Skeletal muscle tissue (tissue), 4 donors: Measurements from ENCODE around the gene MYO7B. TPM values are rescaled to one million over a fixed set of nuclear protein-coding genes. Genes with fewer than 3 reads are reported as not detected.

Source experiments
- H3K27ac ChIP-seq: one replicate; pipeline ENCODE4 v1.7.0; 2013; ENCODE audit warnings: mild to moderate bottlenecking, low read depth, low read length, inconsistent platforms
- H3K27me3 ChIP-seq, 3 donors: one replicate each; pipeline ENCODE4 v1.7.0; 2013; ENCODE audit warnings: low read length in 3 of 3; ENCODE audit not compliant: control insufficient read depth in 3 of 3, insufficient read depth in 3 of 3
- H3K36me3 ChIP-seq, 3 donors: one replicate each; pipeline ENCODE4 v1.7.0; 2013; ENCODE audit warnings: low read length in 3 of 3; ENCODE audit not compliant: control insufficient read depth in 3 of 3, insufficient read depth in 3 of 3
- H3K4me1 ChIP-seq, 3 donors: one replicate each; pipeline ENCODE4 v1.7.0; 2013; ENCODE audit warnings: low read length in 3 of 3, mild to moderate bottlenecking in 3 of 3; ENCODE audit not compliant: control insufficient read depth in 3 of 3, insufficient read depth in 3 of 3
- H3K4me3 ChIP-seq, 3 donors: one replicate each; pipeline ENCODE4 v1.7.0; 2013; ENCODE audit warnings: low read length in 3 of 3
- H3K9ac ChIP-seq, 3 donors: one replicate each; pipeline ENCODE4 v1.7.0; 2013; ENCODE audit warnings: low read length in 3 of 3, mild to moderate bottlenecking in 3 of 3, moderate library complexity in 2 of 3, low read depth in 1 of 3
- H3K9me3 ChIP-seq, 3 donors: one replicate each; pipeline ENCODE4 v1.7.0; 2013; ENCODE audit warnings: low read length in 3 of 3; ENCODE audit not compliant: control insufficient read depth in 3 of 3
- total RNA-seq: library from RNA; depleted of rRNA; stranded (reverse); fragments of >200 nt; gene quantifications from one replicate; pipeline ENCODE4 v1.2.3, GENCODE V29; 2014
- donor health status: Osteomylitis.

The MYO7B gene
- total RNA-seq, 1 donor from 2014 or later = 1.0 TPM

DNA sequence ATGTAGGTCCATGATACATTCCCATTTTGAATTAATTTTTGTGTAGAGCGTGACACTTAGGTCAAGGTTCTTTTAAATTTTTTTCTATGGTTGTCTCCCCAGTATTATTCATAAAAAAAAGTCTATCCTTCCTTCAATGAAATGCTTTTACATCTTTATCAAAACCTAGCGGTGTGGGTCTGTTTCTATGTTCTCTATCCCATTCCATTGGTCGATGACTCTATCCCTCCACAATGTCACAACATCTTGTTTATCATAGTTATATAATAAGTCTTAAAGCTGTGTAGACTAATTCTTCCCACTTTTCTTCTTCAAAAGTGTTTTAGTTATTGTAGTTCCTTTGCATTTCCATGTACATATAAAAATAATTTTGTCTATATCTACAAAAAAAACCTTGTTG is 63.2 kb downstream of the MYO7B start:
- Histone ChIP-seq H3K4me3 (no peak overlapping the region), H3K9ac (no peak overlapping the region), H3K36me3 (no peaks in the 10 kb centered on the region), H3K27me3 (no peaks in the 10 kb centered on the region), H3K27ac (no peak overlapping the region), H3K9me3 (peaks cover 0 to 2% (median 0%) of the 10 kb centered on the region in 3 donors), H3K4me1 (no peaks in the 10 kb centered on the region)

DNA sequence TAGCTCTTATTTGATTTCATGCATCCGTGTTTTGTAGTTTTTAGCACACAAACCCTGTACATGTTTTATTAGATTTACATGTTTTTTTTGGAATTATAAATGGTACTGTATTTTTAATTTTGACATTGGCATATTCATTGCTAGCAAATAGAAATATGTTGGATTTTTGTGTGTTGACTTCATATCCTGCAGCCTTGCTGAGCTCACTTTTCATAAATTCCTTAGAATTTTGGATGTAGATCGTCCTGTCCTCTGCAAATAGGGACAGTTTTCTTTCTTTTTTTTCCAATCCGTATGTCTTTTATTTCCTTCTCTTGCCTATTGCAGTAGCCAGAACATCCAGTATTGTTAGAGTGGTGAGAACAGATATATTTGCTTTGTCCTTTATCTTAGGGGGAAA is 63.7 kb downstream of the MYO7B start:
- Histone ChIP-seq H3K4me1 (no peaks in the 10 kb centered on the region), H3K9me3 (peaks cover 0 to 2% (median 0%) of the 10 kb centered on the region in 3 donors), H3K9ac (no peak overlapping the region), H3K4me3 (no peak overlapping the region), H3K27me3 (no peaks in the 10 kb centered on the region), H3K36me3 (no peaks in the 10 kb centered on the region), H3K27ac (no peak overlapping the region)

DNA sequence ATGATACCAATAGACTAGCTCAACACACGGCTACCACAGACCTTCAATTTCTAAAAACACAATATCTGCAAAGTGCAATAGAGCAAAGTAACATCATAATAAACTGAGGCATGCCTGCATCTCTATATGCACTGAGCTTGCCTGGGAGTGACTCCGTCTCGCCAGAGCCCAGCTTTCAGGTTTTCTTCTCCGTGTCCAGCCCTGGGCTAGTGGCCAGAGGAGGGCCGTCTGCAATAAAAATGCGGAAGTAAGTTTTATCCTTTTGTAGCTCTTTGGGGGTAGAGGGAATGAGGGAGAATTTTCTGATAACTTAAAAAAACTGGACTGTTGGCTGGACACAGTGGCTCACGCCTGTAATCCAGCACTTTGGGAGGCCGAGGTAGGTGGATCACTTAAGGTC is 69.5 kb downstream of the MYO7B start:
- Histone ChIP-seq H3K27me3 (peaks cover 0 to 3% (median 0%) of the 10 kb centered on the region in 3 donors), H3K9me3 (peaks cover 0 to 2% (median 0%) of the 10 kb centered on the region in 3 donors), H3K4me1 (no peaks in the 10 kb centered on the region), H3K9ac (no peak overlapping the region), H3K36me3 (no peaks in the 10 kb centered on the region), H3K27ac (no peak overlapping the region), H3K4me3 (no peak overlapping the region)

DNA sequence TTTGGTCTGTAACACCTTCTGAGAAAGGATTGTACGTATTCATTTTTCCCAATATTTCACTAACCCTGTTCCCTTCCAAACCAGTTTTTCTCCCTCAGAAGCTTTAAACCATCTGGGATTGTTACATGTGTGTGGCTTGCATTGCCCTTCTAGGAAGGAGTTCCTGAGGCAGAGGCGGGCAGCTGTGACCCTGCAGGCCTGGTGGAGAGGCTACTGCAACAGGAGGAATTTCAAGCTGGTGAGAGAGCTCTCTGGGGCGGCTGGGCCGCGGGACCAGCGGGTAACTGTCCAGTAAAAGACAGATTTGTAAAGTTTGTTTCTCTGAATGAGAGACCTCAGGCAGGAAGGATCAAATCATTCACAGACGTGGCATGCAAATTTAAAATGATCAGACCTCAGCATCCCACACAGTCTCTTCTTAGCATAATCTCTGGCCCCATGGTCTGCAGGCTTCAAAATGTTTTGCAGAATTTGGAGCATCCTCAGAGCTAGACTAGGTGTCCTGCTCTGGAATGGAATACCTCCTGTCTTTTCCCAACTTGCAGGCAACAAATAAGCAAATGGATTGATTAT is 70.3 kb downstream of the MYO7B start:
- Histone ChIP-seq H3K4me3 (no peak overlapping the region), H3K36me3 (no peaks in the 10 kb centered on the region), H3K27ac (no peak overlapping the region), H3K4me1 (no peaks in the 10 kb centered on the region), H3K9me3 (peaks cover 0 to 2% (median under 1%) of the 10 kb centered on the region in 3 donors), H3K27me3 (peaks cover 0 to 3% (median 0%) of the 10 kb centered on the region in 3 donors), H3K9ac (no peak overlapping the region)

DNA sequence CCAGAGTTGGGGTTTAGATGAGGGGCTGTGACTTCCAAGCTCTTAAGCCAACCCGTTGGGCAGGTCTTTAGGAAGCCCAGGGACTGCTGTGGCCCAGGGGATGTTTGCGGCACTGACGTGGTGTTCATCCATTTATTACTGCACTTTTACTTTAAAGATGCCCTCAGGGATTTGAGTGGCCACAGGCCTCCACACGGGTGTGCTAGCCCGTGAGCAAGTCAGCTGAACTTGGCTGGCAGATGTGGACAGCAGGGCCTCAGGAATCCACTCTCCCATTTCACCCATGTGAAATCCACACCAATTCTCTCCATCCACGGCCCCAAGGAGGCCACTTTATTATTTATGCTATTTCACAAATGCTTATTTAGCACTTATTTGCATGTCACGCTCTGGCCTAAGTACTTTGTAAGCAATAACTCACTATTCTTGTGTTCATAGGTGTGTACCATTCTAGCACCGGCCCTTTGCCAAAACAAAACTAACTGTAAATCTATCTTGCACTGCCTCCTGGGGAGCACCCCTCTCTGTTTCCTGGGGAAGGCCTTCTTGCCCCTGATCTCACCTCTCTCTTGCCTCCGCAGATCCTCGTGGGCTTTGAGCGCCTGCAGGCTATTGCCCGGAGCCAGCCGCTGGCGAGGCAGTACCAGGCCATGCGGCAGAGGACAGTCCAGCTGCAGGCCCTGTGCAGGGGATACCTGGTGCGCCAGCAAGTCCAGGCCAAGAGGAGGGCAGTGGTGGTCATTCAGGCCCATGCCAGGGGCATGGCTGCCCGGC is 71.3 kb downstream of the MYO7B start:
- Histone ChIP-seq H3K9me3 (peaks cover 0 to 5% (median 5%) of the 10 kb centered on the region in 3 donors), H3K4me1 (no peaks in the 10 kb centered on the region), H3K36me3 (no peaks in the 10 kb centered on the region), H3K27ac (no peak overlapping the region), H3K9ac (no peak overlapping the region), H3K27me3 (peaks cover 0 to 3% (median 0%) of the 10 kb centered on the region in 3 donors), H3K4me3 (no peak overlapping the region)

DNA sequence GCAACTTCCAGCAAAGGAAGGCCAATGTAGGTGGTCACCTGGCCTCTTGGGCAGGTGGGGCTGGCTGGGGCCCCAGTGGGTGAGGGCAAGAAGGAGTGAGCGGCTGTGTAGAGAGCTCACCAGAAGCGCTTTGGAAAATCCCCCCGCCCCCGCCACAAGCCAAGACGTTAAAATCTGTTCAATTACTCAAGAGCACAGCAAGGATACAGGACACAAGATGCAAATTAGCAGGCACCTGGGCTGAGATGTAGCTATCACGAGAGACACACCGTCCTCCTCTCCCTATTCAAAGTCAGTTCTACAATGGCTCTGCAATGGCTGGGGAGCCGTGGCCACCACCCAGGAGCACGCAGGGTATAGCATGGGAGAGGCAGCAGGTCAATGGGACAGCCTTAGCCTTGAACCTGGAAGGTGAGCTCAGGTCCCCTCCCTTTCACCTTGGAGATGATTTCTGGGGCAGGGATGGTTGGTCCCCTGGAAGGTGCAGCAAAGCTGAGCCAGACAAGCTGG is 72.0 kb downstream of the MYO7B start:
- H3K27ac ChIP-seq = no peak overlapping the region
- no peak overlapping the region for H3K9ac ChIP-seq
- peaks cover 0 to 10% (median 5%) of the 10 kb centered on the region in 3 donors for H3K9me3 ChIP-seq
- no peaks in the 10 kb centered on the region for H3K4me1 ChIP-seq
- H3K36me3 ChIP-seq = no peaks in the 10 kb centered on the region
- H3K4me3 ChIP-seq = no peak overlapping the region
- H3K27me3 ChIP-seq = peaks cover 0 to 3% (median 0%) of the 10 kb centered on the region in 3 donors

DNA sequence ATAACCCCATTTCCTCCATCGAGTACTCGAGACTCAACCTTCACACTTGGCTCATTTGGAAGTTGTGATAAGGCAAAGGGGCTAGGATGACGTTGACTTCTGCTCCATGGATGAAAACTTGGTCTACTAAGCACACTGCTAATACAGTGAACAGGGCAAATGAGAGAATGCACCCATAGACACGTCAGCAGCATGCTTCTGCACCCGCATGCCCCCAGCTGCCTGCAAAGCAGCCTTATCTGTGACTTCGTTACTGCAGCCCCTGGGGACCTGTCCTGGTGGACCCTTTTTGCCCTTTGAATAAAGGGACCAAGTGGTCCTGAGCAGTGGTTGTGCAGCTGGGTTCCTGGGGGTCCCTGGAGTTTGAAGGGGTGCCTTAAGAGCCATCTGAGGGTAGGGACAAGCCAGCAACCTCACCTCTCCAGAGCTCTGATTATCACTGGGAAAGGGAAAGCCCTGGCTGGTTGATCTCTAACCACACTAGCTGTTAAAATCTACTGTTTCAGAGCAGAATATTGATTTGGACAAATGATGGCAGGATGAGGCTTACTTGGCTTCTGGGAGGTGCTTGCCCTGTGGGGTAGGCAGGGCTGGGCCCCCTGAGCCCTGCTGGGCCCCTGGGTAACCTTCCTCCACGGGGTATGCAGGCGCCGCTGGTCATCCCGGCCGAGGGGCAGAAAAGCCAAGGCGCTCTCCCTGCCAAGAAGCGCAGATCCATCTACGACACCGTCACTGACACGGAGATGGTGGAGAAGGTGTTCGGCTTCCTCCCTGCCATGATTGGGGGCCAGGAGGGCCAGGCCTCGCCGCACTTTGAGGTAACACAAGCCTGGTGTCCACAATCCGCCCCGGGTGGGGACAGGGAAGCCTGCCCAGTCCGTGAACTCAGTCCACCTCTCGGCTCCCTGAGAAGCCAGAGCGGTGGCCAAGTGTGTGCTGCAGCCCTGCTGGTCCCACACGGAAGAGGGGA is 72.9 kb downstream of the MYO7B start:
- H3K4me1 ChIP-seq = no peaks in the 10 kb centered on the region
- H3K27me3 ChIP-seq = peaks cover 0 to 3% (median 0%) of the 10 kb centered on the region in 3 donors
- no peak overlapping the region for H3K9ac ChIP-seq
- no peaks in the 10 kb centered on the region for H3K36me3 ChIP-seq
- H3K4me3 ChIP-seq = no peak overlapping the region
- H3K9me3 ChIP-seq = peaks cover under 1 to 12% (median 5%) of the 10 kb centered on the region in 3 donors
- H3K27ac ChIP-seq = no peak overlapping the region

DNA sequence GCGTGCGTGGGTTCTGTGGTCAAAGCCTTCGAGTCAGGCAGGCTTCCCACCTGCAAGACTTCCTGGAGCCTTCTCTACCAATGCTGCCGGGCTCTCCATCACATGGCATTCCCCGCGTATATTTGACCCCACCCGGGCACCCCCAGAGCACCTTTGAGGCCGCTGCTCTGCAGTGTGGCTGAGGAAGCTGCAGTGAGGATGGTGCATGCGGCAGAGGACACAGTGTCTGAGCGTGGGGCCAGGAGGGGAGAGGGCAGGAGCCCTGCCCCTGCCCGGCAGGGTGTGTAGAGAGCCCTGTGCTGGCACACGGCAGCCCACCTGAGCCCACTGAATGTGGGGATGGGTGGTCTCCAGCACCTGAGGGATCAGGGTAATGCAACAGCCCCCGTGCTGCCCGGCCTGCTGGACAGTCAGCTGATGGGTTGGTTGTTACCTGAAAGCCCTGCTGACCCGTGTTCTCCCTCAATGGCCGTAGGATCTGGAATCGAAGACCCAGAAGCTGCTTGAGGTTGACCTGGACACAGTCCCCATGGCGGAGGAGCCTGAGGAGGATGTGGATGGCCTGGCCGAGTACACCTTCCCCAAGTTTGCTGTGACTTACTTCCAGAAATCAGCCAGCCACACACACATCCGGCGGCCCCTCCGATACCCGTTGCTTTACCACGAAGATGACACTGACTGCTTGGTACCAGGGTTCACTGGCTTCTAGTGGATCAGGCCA is 73.7 kb downstream of the MYO7B start:
- Histone ChIP-seq H3K9me3 (peaks cover 2 to 14% (median 8%) of the 10 kb centered on the region in 3 donors), H3K4me1 (no peaks in the 10 kb centered on the region), H3K27ac (no peak overlapping the region), H3K4me3 (no peak overlapping the region), H3K27me3 (peaks cover 0 to 3% (median 0%) of the 10 kb centered on the region in 3 donors), H3K36me3 (no peaks in the 10 kb centered on the region), H3K9ac (no peak overlapping the region)

DNA sequence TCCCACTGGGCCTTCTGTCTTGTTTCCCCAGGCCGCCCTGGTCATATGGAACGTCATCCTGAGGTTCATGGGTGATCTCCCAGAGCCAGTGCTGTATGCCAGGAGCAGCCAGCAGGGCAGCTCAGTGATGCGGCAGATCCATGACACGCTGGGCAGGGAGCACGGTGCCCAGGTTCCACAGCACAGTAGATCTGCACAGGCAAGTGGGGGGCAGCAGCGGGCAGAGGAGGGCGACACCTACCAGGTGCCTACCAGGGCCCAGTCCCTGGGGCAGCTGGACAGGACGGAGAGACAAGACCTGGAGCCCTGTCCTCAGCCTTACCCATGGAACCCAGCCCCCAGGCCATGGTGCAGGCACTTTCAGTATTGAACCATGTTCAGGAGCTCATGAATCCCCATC is 74.3 kb downstream of the MYO7B start:
- Histone ChIP-seq H3K4me1 (no peaks in the 10 kb centered on the region), H3K9me3 (peaks cover 2 to 14% (median 9%) of the 10 kb centered on the region in 3 donors), H3K36me3 (no peaks in the 10 kb centered on the region), H3K27me3 (peaks cover 0 to 3% (median 0%) of the 10 kb centered on the region in 3 donors), H3K4me3 (no peak overlapping the region), H3K27ac (no peak overlapping the region), H3K9ac (no peak overlapping the region)
